ENCODE data around the gene MZB1. TPM values are rescaled to one million over a fixed set of nuclear protein-coding genes. Genes with fewer than 3 reads are reported as not detected.

The MZB1 gene
- total RNA-seq, 1 donor from 2014 or later, result 0.38 TPM

DNA sequence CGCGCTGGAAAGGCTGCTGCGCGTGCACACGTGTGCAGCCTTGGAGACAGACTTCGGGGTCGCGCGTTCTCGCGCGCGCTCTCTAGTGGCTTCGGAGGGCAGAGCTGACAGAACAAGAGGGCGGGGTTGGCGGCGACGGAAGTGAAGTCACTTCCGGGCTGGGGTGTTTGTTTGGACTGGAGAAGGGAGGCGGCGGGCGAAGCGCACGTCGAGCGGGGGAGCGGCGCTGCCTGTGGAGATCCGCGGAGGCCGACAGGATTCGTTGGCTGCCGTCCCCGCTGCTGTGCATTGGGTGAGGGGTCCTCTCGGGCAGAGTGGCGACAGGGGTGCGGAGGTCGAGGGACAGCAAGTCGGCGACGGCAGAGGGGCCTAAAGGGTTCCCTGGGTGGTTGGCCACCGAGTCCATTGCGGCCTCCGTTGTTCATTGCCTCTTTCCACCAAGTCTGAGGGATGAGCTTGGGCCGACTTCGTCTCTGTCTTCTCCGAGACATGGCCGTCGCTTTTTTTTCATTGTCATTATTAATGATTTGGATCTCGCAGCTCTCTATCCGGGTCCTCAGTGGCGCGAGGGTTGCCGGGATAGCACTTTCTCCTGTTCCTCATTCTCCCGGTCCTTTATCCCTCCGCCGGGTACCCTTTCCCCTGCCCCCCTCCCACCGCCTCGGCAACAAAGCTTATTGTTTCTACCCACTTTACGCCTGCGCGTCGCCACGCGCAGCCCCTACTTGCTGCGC is 47.9 kb downstream of the MZB1 start, which contains the start of gene PAIP2:
TSS of gene PAIP2 (plus strand) at position 166 of the 734 bp plus-strand sequence. CDS start 21,931 bp downstream, outside the sequence.
- Mint-ChIP-seq H3K36me3 (ENCODE audit: low read depth, unreplicated experiment) (no peaks in the 10 kb centered on the region), H3K27me3 (ENCODE audit: unreplicated experiment) (peaks cover 6% of the 10 kb centered on the region), H3K4me3 (ENCODE audit: unreplicated experiment) (peak within 1 kb of the TSS; percentile 97), H3K9me3 (ENCODE audit: unreplicated experiment) (no peaks in the 10 kb centered on the region), H3K27ac (ENCODE audit: unreplicated experiment) (peak within 1 kb of the TSS; percentile 99), H3K4me1 (ENCODE audit: unreplicated experiment) (peaks cover 27% of the 10 kb centered on the region)
- peak; percentile 48 for TF ChIP-seq CTCF (IDR thresholded peaks at IDR 0.05; ENCODE audit: unreplicated experiment)
- DNase-seq (ENCODE audit: low spot score), result peak; percentile 97

DNA sequence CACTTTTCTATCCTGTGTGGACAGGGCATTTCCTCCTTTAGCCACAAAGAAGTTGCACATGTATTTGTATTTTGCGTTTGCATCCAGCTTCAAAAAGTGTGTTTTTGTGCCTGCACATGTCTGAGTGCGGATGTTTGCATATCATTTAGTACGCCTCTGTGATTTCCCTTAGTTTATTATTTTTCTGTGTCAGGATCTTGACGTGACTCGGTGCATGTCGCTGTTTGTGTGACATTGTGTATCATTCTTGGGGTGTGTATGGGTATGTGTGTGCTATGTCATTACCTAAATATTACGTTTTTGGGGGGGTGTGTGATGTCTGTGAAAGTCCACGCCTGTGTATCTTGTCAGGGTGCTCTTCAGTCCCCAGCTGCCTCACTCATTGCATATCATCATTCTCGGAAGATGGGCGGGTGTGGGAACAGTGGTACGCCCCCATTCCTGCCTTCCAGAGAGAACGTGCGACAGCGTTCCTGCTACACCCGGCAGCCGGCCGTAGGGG is 48.5 kb downstream of the MZB1 start:
- H3K36me3 Mint-ChIP-seq (ENCODE audit: low read depth, unreplicated experiment), result no peaks in the 10 kb centered on the region

GRCh38 chr5:139340051-139340450 is 49.7 kb downstream of the MZB1 start:
- Mint-ChIP-seq H3K36me3 (ENCODE audit: low read depth, unreplicated experiment) (no peaks in the 10 kb centered on the region), H3K27me3 (ENCODE audit: unreplicated experiment) (peaks cover 9% of the 10 kb centered on the region), H3K4me1 (ENCODE audit: unreplicated experiment) (peaks cover 27% of the 10 kb centered on the region), H3K9me3 (ENCODE audit: unreplicated experiment) (no peaks in the 10 kb centered on the region), H3K27ac (ENCODE audit: unreplicated experiment) (no peak overlapping the region), H3K4me3 (ENCODE audit: unreplicated experiment) (no peak overlapping the region)
- no peak for TF ChIP-seq CTCF (IDR thresholded peaks at IDR 0.05; ENCODE audit: unreplicated experiment)
- no peak for DNase-seq (ENCODE audit: low spot score)

More for the DNA sequence above, 48.5 kb downstream of the MZB1 start:
- H3K9me3 Mint-ChIP-seq (ENCODE audit: unreplicated experiment), result no peaks in the 10 kb centered on the region
- H3K4me3 Mint-ChIP-seq (ENCODE audit: unreplicated experiment), result peak overlapping the region; percentile 97
- peaks cover 27% of the 10 kb centered on the region for H3K4me1 Mint-ChIP-seq (ENCODE audit: unreplicated experiment)
- no peak for TF ChIP-seq CTCF (IDR thresholded peaks at IDR 0.05; ENCODE audit: unreplicated experiment)
- H3K27ac Mint-ChIP-seq (ENCODE audit: unreplicated experiment), result peak overlapping the region; percentile 99
- DNase-seq (ENCODE audit: low spot score), result no peak
- H3K27me3 Mint-ChIP-seq (ENCODE audit: unreplicated experiment), result peaks cover 9% of the 10 kb centered on the region

Other genes starting within 250 kb of the MZB1 start
- gene SIL1, start 191.5 kb downstream of the MZB1 start, total RNA-seq (ENCODE audit: unreplicated experiment), result 35.6 TPM
- gene MATR3, start 96.2 kb downstream of the MZB1 start, total RNA-seq (ENCODE audit: unreplicated experiment), result 235 TPM
- gene PAIP2, start 48.1 kb downstream of the MZB1 start, total RNA-seq (ENCODE audit: unreplicated experiment), result 71.5 TPM
- gene SLC23A1, start 6.6 kb downstream of the MZB1 start, total RNA-seq (ENCODE audit: unreplicated experiment), result not detected
- 7.3 TPM for gene PROB1, start 5.2 kb upstream of the MZB1 start, total RNA-seq (ENCODE audit: unreplicated experiment)
- gene SPATA24, start 14.2 kb upstream of the MZB1 start, total RNA-seq (ENCODE audit: unreplicated experiment), result 7.6 TPM
- 69.6 TPM for gene DNAJC18, start 49.6 kb upstream of the MZB1 start, total RNA-seq (ENCODE audit: unreplicated experiment)
- 565 TPM for gene ECSCR, start 72.8 kb upstream of the MZB1 start, total RNA-seq (ENCODE audit: unreplicated experiment)
- gene SMIM33, start 81.1 kb upstream of the MZB1 start, total RNA-seq (ENCODE audit: unreplicated experiment), result not detected
- gene STING1, start 92.8 kb upstream of the MZB1 start, total RNA-seq (ENCODE audit: unreplicated experiment), result 69.1 TPM
- 214 TPM for gene UBE2D2, start 171.4 kb upstream of the MZB1 start, total RNA-seq (ENCODE audit: unreplicated experiment)